ENCODE results near the gene RAMACL. TPM values are rescaled to one million over a fixed set of nuclear protein-coding genes. Genes with fewer than 3 reads are reported as not detected.
A peak's percentile ranks its signal among the peaks of the same experiment; 100 is the strongest.

The RAMACL gene
- total RNA-seq, 1 experiment from 2014 or later, result 0.28 TPM

DNA sequence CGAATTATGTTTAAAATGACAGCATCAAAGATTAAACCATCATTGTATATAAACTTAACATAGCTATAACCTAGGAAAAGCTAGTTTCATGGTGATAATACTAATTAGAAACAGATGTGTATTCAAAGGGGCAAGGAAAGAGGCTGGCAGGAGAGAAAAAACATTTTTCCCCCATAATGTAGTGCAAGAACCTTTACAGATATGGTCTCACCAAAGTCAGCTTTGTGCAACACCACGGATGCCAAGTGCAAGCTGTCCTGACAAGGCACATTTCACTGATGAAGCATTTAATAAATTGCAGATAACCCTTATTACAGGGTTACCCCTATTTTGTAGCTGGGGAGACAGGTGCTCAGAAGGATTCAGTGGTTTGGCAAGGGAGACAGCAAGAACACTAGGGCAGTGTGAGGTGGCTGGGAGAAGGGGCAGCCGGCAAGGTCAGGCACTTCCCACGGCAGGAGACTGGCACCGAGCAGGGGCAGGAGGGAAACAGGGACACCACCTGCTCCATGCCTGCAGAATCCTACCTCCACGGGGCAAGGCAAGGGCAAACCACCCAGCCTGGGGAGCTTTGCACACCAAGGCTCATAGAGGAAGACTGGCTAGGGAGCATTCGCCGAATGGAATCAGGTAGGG, 34.1 kb upstream of the RAMACL start:
- Histone ChIP-seq H2AFZ (ENCODE audit: low read length) (no peak overlapping the region), H3K18ac (ENCODE audit: insufficient read length, low read depth, low read length) (no peak overlapping the region), H3K9me3 (ENCODE audit: control insufficient read depth, low read depth, low read length) (no peaks in the 10 kb centered on the region), H2BK15ac (ENCODE audit: low read depth, low read length) (no peak overlapping the region), H3K23me2 (ENCODE audit: insufficient read length, low read depth, low read length, poor library complexity, severe bottlenecking) (no peaks in the 10 kb centered on the region), H2BK5ac (ENCODE audit: insufficient read length, low read length) (no peak overlapping the region), H3K4me1 (ENCODE audit: insufficient read depth, low read length) (peaks cover 4% of the 10 kb centered on the region; the same call in 1 of the 2 replicates), H3K79me2 (ENCODE audit: insufficient read depth, low read length) (peaks cover 5% of the 10 kb centered on the region; the same call in 1 of the 2 replicates), H3K4ac (ENCODE audit: low read depth, low read length) (no peak overlapping the region), H3K27ac (ENCODE audit: insufficient read length, low read depth, low read length) (no peak overlapping the region), H3K27me3 (ENCODE audit: insufficient read depth, low read length) (no peaks in the 10 kb centered on the region; the same call in 1 of the 2 replicates), H3K14ac (ENCODE audit: insufficient read depth, low read length) (no peak overlapping the region), H3K9ac (ENCODE audit: extremely low read depth, insufficient read length, low read length) (no peak overlapping the region), H4K20me1 (ENCODE audit: control insufficient read depth, insufficient read depth, insufficient read length) (no peaks in the 10 kb centered on the region), H2BK12ac (ENCODE audit: insufficient read length, low read depth, low read length) (no peak overlapping the region), H4K8ac (replicated peaks; ENCODE audit: insufficient read length, low read depth, low read length) (no peak overlapping the region), H4K91ac (ENCODE audit: insufficient read length, low read depth, low read length) (no peak overlapping the region), H2BK20ac (ENCODE audit: low read depth, low read length, poor library complexity, severe bottlenecking) (no peak overlapping the region), H3K56ac (ENCODE audit: insufficient read length, low read depth, low read length) (no peak overlapping the region), H3K79me1 (ENCODE audit: insufficient read depth, low read depth, low read length, poor library complexity, severe bottlenecking) (peaks cover 4% of the 10 kb centered on the region), H2AK5ac (ENCODE audit: insufficient read length, low read length) (no peak overlapping the region), H4K5ac (ENCODE audit: insufficient read length, low read depth, low read length) (no peak overlapping the region), H3K23ac (ENCODE audit: insufficient read length, low read depth, low read length) (no peak overlapping the region), H3T11ph (ENCODE audit: low read length) (no peak overlapping the region), H3K4me2 (ENCODE audit: insufficient read depth, insufficient read length, low read length) (peak overlapping the region; percentile 5), H2BK120ac (ENCODE audit: low read depth, low read length, poor library complexity, severe bottlenecking) (no peak overlapping the region)
- WGBS (ENCODE audit: extremely low coverage, insufficient read length, low lambda C conversion rate), result no CpG with 5 or more reads among the region's 8 CpGs
- Mint-ChIP-seq H3K9me3 (no peaks in the 10 kb centered on the region), H3K27me3 (ENCODE audit: low read depth) (peaks cover 11% of the 10 kb centered on the region), H3K4me1 (peaks cover 32 to 38% of the 10 kb centered on the region in 2 experiments), H3K27ac (peak overlapping the region in 1 of 3 experiments; percentile 60; a peak in 1 of 7 replicates), H3K4me3 (peak overlapping the region in 1 of 2 experiments; percentile 35; a peak in 1 of 5 replicates), H3K36me3 (ENCODE audit: insufficient read depth in 1 of 3, low read depth in 3 of 3) (peaks cover 8 to 18% (median 15%) of the 10 kb centered on the region in 3 experiments)
- TF ChIP-seq, protein P1, sequence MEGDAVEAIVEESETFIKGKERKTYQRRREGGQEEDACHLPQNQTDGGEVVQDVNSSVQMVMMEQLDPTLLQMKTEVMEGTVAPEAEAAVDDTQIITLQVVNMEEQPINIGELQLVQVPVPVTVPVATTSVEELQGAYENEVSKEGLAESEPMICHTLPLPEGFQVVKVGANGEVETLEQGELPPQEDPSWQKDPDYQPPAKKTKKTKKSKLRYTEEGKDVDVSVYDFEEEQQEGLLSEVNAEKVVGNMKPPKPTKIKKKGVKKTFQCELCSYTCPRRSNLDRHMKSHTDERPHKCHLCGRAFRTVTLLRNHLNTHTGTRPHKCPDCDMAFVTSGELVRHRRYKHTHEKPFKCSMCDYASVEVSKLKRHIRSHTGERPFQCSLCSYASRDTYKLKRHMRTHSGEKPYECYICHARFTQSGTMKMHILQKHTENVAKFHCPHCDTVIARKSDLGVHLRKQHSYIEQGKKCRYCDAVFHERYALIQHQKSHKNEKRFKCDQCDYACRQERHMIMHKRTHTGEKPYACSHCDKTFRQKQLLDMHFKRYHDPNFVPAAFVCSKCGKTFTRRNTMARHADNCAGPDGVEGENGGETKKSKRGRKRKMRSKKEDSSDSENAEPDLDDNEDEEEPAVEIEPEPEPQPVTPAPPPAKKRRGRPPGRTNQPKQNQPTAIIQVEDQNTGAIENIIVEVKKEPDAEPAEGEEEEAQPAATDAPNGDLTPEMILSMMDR (conservative IDR thresholded peaks at IDR 0.05), result no peak
- DNase-seq, result no peak

Measured in H9 (cell line).